ENCODE measurements around the gene DLGAP1.

Gene DLGAP1

GRCh38 chr18:3839581-3839981, 615.5 kb downstream of the DLGAP1 start:
- Mint-ChIP-seq H3K27ac (no peak overlapping the region), H3K36me3 (ENCODE audit: low read depth) (no peaks in the 10 kb centered on the region), H3K4me3 (no peak overlapping the region), H3K27me3 (peaks cover 3% of the 10 kb centered on the region), H3K4me1 (ENCODE audit: low read depth) (no peaks in the 10 kb centered on the region), H3K9me3 (no peaks in the 10 kb centered on the region)
- intact Hi-C loops (cut with micrococcal nuclease), result no loop called here

GRCh38 chr18:3836483-3837335, 618.4 kb downstream of the DLGAP1 start:
- Mint-ChIP-seq H3K4me3 (no peak overlapping the region), H3K9me3 (no peaks in the 10 kb centered on the region), H3K27ac (no peak overlapping the region), H3K36me3 (ENCODE audit: low read depth) (no peaks in the 10 kb centered on the region), H3K27me3 (no peaks in the 10 kb centered on the region), H3K4me1 (ENCODE audit: low read depth) (no peaks in the 10 kb centered on the region)
- intact Hi-C loops (cut with micrococcal nuclease), result no loop called here

GRCh38 chr18:3832025-3832638, 623.0 kb downstream of the DLGAP1 start:
- H3K27me3 Mint-ChIP-seq, result no peaks in the 10 kb centered on the region
- H3K27ac Mint-ChIP-seq, result no peak overlapping the region
- intact Hi-C loops (cut with micrococcal nuclease), result no loop called here
- H3K4me3 Mint-ChIP-seq, result no peak overlapping the region
- H3K9me3 Mint-ChIP-seq, result no peaks in the 10 kb centered on the region
- no peaks in the 10 kb centered on the region for H3K36me3 Mint-ChIP-seq (ENCODE audit: low read depth)
- no peaks in the 10 kb centered on the region for H3K4me1 Mint-ChIP-seq (ENCODE audit: low read depth)

GRCh38 chr18:3830604-3831003, 624.5 kb downstream of the DLGAP1 start:
- no peak overlapping the region for H3K4me3 Mint-ChIP-seq
- H3K27ac Mint-ChIP-seq, result no peak overlapping the region
- no peaks in the 10 kb centered on the region for H3K4me1 Mint-ChIP-seq (ENCODE audit: low read depth)

GRCh38 chr18:3827236-3827845, 627.8 kb downstream of the DLGAP1 start:
- Mint-ChIP-seq H3K27me3 (peaks cover 3% of the 10 kb centered on the region), H3K36me3 (ENCODE audit: low read depth) (no peaks in the 10 kb centered on the region), H3K9me3 (no peaks in the 10 kb centered on the region), H3K4me3 (no peak overlapping the region), H3K4me1 (ENCODE audit: low read depth) (no peaks in the 10 kb centered on the region), H3K27ac (no peak overlapping the region)
- intact Hi-C loops (cut with micrococcal nuclease), result no loop called here

More at GRCh38 chr18:3830604-3831003, 624.5 kb downstream of the DLGAP1 start:
- no peaks in the 10 kb centered on the region for H3K36me3 Mint-ChIP-seq (ENCODE audit: low read depth)
- intact Hi-C loops (cut with micrococcal nuclease), result no loop called here
- no peaks in the 10 kb centered on the region for H3K9me3 Mint-ChIP-seq
- H3K27me3 Mint-ChIP-seq, result peaks cover 3% of the 10 kb centered on the region

- no peak overlapping the region for H3K4me3 Mint-ChIP-seq
- intact Hi-C loops (cut with micrococcal nuclease), result no loop called here
- no peaks in the 10 kb centered on the region for H3K4me1 Mint-ChIP-seq (ENCODE audit: low read depth)
- H3K27ac Mint-ChIP-seq, result no peak overlapping the region
- H3K9me3 Mint-ChIP-seq, result no peaks in the 10 kb centered on the region
- peaks cover 3% of the 10 kb centered on the region for H3K27me3 Mint-ChIP-seq
- H3K36me3 Mint-ChIP-seq (ENCODE audit: low read depth), result no peaks in the 10 kb centered on the region
Measured at GRCh38 chr18:3826021-3826420, 629.1 kb downstream of the DLGAP1 start.

GRCh38 chr18:3824101-3824500, 631.0 kb downstream of the DLGAP1 start:
- Mint-ChIP-seq H3K27ac (no peak overlapping the region), H3K27me3 (peaks cover 3% of the 10 kb centered on the region), H3K4me3 (no peak overlapping the region), H3K4me1 (ENCODE audit: low read depth) (no peaks in the 10 kb centered on the region), H3K9me3 (no peaks in the 10 kb centered on the region), H3K36me3 (ENCODE audit: low read depth) (no peaks in the 10 kb centered on the region)
- intact Hi-C loops (cut with micrococcal nuclease), result no loop called here

GRCh38 chr18:3823073-3823472, 632.0 kb downstream of the DLGAP1 start:
- H3K9me3 Mint-ChIP-seq, result no peaks in the 10 kb centered on the region
- no peaks in the 10 kb centered on the region for H3K36me3 Mint-ChIP-seq (ENCODE audit: low read depth)
- intact Hi-C loops (cut with micrococcal nuclease), result no loop called here
- H3K27me3 Mint-ChIP-seq, result peaks cover 3% of the 10 kb centered on the region
- no peak overlapping the region for H3K4me3 Mint-ChIP-seq
- H3K27ac Mint-ChIP-seq, result no peak overlapping the region
- no peaks in the 10 kb centered on the region for H3K4me1 Mint-ChIP-seq (ENCODE audit: low read depth)

- Mint-ChIP-seq H3K27me3 (no peaks in the 10 kb centered on the region), H3K36me3 (ENCODE audit: low read depth) (no peaks in the 10 kb centered on the region), H3K9me3 (no peaks in the 10 kb centered on the region), H3K27ac (no peak overlapping the region), H3K4me3 (no peak overlapping the region), H3K4me1 (ENCODE audit: low read depth) (no peaks in the 10 kb centered on the region)
- intact Hi-C loops (cut with micrococcal nuclease), result no loop called here
Measured at GRCh38 chr18:3821524-3821923, 633.6 kb downstream of the DLGAP1 start.

GRCh38 chr18:3819961-3820360, 635.1 kb downstream of the DLGAP1 start:
- no peaks in the 10 kb centered on the region for H3K9me3 Mint-ChIP-seq
- H3K27me3 Mint-ChIP-seq, result no peaks in the 10 kb centered on the region
- H3K36me3 Mint-ChIP-seq (ENCODE audit: low read depth), result no peaks in the 10 kb centered on the region
- H3K4me1 Mint-ChIP-seq (ENCODE audit: low read depth), result no peaks in the 10 kb centered on the region
- intact Hi-C loops (cut with micrococcal nuclease), result no loop called here
- H3K4me3 Mint-ChIP-seq, result no peak overlapping the region
- no peak overlapping the region for H3K27ac Mint-ChIP-seq

- H3K27ac Mint-ChIP-seq, result no peak overlapping the region
- H3K27me3 Mint-ChIP-seq, result no peaks in the 10 kb centered on the region
- H3K36me3 Mint-ChIP-seq (ENCODE audit: low read depth), result no peaks in the 10 kb centered on the region
- H3K4me1 Mint-ChIP-seq (ENCODE audit: low read depth), result no peaks in the 10 kb centered on the region
- intact Hi-C loops (cut with micrococcal nuclease), result no loop called here
- no peaks in the 10 kb centered on the region for H3K9me3 Mint-ChIP-seq
- no peak overlapping the region for H3K4me3 Mint-ChIP-seq
Measured at GRCh38 chr18:3816610-3817363, 638.3 kb downstream of the DLGAP1 start.

GRCh38 chr18:3815991-3816390, 639.1 kb downstream of the DLGAP1 start:
- intact Hi-C loops (cut with micrococcal nuclease), result no loop called here
- Mint-ChIP-seq H3K9me3 (no peaks in the 10 kb centered on the region), H3K36me3 (ENCODE audit: low read depth) (no peaks in the 10 kb centered on the region), H3K4me1 (ENCODE audit: low read depth) (no peaks in the 10 kb centered on the region), H3K4me3 (no peak overlapping the region), H3K27me3 (no peaks in the 10 kb centered on the region), H3K27ac (no peak overlapping the region)

- Mint-ChIP-seq H3K27ac (no peak overlapping the region), H3K4me1 (ENCODE audit: low read depth) (no peaks in the 10 kb centered on the region), H3K9me3 (no peaks in the 10 kb centered on the region), H3K4me3 (no peak overlapping the region), H3K36me3 (ENCODE audit: low read depth) (no peaks in the 10 kb centered on the region), H3K27me3 (no peaks in the 10 kb centered on the region)
- intact Hi-C loops (cut with micrococcal nuclease), result no loop called here
Measured at GRCh38 chr18:3814816-3815215, 640.3 kb downstream of the DLGAP1 start.

- intact Hi-C loops (cut with micrococcal nuclease), result no loop called here
- peaks cover 3% of the 10 kb centered on the region for H3K27me3 Mint-ChIP-seq
- H3K4me3 Mint-ChIP-seq, result no peak overlapping the region
- H3K9me3 Mint-ChIP-seq, result no peaks in the 10 kb centered on the region
- H3K4me1 Mint-ChIP-seq (ENCODE audit: low read depth), result no peaks in the 10 kb centered on the region
- no peaks in the 10 kb centered on the region for H3K36me3 Mint-ChIP-seq (ENCODE audit: low read depth)
- H3K27ac Mint-ChIP-seq, result no peak overlapping the region
Measured at GRCh38 chr18:3810296-3810695, 644.8 kb downstream of the DLGAP1 start.

Data from dendritic cell treated with granulocyte-macrophage colony-stimulating factor and Interleukin-4, amounts not matched to agents 40 ng/mL and 50 ng/mL, for 4 days (primary cell).